ENCODE data around the gene PACRG.

PACRG gene

GRCh38 chr6:162922563-162923166 lies 194.9 kb downstream of the PACRG start:
- no peak overlapping the region for H3K4me3 ChIP-seq (replicated peaks; ENCODE audit: low read depth, low read length)
- DNase-seq (ENCODE audit: low read depth) = no peak
- no peak for TF ChIP-seq CTCF (IDR thresholded peaks at IDR 0.05; ENCODE audit: low read length, missing control alignments)

GRCh38 chr6:162934844-162935243 lies 207.1 kb downstream of the PACRG start:
- TF ChIP-seq CTCF (IDR thresholded peaks at IDR 0.05; ENCODE audit: low read length, missing control alignments) = no peak
- H3K4me3 ChIP-seq (replicated peaks; ENCODE audit: low read depth, low read length) = no peak overlapping the region

GRCh38 chr6:162940426-162940825 lies 212.7 kb downstream of the PACRG start:
- H3K4me3 ChIP-seq (replicated peaks; ENCODE audit: low read depth, low read length) = no peak overlapping the region
- DNase-seq (ENCODE audit: low read depth) = peak; percentile 32
- no peak for TF ChIP-seq CTCF (IDR thresholded peaks at IDR 0.05; ENCODE audit: low read length, missing control alignments)

More at GRCh38 chr6:162934844-162935243, 207.1 kb downstream of the PACRG start:
- no peak for DNase-seq (ENCODE audit: low read depth)

GRCh38 chr6:162941128-162941527 lies 213.4 kb downstream of the PACRG start:
- no peak for DNase-seq (ENCODE audit: low read depth)
- no peak for TF ChIP-seq CTCF (IDR thresholded peaks at IDR 0.05; ENCODE audit: low read length, missing control alignments)
- no peak overlapping the region for H3K4me3 ChIP-seq (replicated peaks; ENCODE audit: low read depth, low read length)

- no peak for TF ChIP-seq CTCF (IDR thresholded peaks at IDR 0.05; ENCODE audit: low read length, missing control alignments)
- peak; percentile 70 for DNase-seq (ENCODE audit: low read depth)
- no peak overlapping the region for H3K4me3 ChIP-seq (replicated peaks; ENCODE audit: low read depth, low read length)
Measured at GRCh38 chr6:162942866-162943265, 215.1 kb downstream of the PACRG start.

- H3K4me3 ChIP-seq (replicated peaks; ENCODE audit: low read depth, low read length) = no peak overlapping the region
- TF ChIP-seq CTCF (IDR thresholded peaks at IDR 0.05; ENCODE audit: low read length, missing control alignments) = no peak
- DNase-seq (ENCODE audit: low read depth) = no peak
Measured at GRCh38 chr6:162943369-162943768, 215.6 kb downstream of the PACRG start.

- DNase-seq (ENCODE audit: low read depth) = no peak
- no peak overlapping the region for H3K4me3 ChIP-seq (replicated peaks; ENCODE audit: low read depth, low read length)
- TF ChIP-seq CTCF (IDR thresholded peaks at IDR 0.05; ENCODE audit: low read length, missing control alignments) = no peak
Measured at GRCh38 chr6:162951164-162951743, 223.5 kb downstream of the PACRG start.
